IPS-11a (cell line): ENCODE results near the gene IL34.

Experiments used
- H3K4me3 ChIP-seq: one replicate; pipeline ENCODE4 v1.5.1; 2013; ENCODE audit warnings: low read depth, low read length, control low read depth

IL34 gene

DNA sequence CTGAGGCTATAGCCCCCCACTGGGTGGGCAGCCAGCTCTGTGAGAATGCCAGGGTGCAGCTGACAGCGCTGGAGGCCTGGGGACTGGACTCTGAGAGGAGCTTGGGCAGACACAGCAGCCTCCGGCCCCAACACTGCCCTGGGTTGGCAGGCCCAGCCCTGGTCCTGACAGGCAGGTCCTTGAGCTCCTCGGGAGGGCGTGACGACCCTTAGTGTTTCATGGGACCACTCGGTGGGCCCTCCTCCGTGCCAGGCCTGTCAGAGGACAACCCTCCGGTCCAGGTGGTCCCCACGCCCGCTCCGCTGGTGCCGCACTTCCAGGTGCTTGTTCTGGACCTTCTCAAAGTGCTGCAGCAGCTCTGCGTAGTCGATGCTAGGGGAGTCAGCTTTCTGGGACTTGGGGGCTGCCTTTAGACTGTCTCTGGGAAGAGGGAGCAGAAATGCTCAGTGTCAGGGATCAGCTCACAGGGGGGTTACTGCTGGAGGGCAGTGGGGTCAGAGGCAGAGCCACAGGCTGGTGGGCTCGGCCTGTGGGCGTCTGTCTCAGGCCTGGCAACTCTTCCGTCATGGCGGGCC is 41.4 kb downstream of the IL34 start:
- H3K4me3 ChIP-seq: no peak overlapping the region

GRCh38 chr16:70688246-70688742 is 41.9 kb downstream of the IL34 start:
- H3K4me3 ChIP-seq: no peak overlapping the region

GRCh38 chr16:70689035-70689969 is 42.9 kb downstream of the IL34 start:
- H3K4me3 ChIP-seq: no peak overlapping the region

DNA sequence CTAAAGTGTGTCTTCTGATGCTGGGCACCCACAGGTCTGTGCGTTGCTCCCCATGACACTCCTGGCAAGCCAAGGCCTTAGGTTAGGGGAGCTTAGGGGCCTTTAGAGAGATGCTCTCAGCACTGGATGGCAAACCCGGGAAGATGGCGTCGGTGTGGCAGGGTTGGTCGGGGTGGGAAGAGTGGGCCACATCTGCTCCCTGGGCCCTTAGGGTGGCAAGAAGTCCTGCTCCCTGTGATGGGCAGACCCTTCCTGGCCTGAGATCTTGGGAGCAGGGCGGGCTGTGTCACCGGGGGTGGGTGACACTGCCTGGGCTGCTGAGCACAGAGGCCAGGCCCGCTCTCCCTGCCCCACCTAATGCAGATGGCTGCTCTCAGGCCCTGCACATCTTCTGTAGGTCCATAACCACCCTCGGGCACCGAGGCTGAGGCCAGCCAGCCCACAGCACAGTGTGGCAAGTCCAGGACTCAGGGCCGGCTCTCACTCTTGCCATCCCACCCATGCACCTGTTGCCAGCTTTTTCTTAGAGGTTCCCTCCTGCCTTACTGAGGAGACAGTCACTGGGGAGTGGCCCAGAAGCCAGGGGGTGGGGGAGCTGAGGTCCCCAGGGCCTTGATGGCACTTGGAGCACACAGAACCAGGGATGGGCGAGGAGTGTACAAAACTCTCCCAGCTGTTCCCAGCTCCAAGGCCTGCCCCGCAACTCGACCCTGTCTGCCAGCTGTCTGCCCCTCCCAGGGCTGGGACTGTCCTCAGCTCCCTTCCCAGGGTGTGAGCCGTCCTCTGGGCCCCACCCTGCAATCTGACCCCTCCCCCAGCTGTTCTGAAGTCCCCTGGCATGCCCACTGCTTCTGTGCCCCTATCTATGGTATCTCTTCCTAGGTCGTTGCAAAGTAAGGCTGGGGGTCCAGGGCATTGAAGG is 43.9 kb downstream of the IL34 start:
- no peak overlapping the region for H3K4me3 ChIP-seq

- no peak overlapping the region for H3K4me3 ChIP-seq
Observed at GRCh38 chr16:70691223-70692129, 45.1 kb downstream of the IL34 start.

DNA sequence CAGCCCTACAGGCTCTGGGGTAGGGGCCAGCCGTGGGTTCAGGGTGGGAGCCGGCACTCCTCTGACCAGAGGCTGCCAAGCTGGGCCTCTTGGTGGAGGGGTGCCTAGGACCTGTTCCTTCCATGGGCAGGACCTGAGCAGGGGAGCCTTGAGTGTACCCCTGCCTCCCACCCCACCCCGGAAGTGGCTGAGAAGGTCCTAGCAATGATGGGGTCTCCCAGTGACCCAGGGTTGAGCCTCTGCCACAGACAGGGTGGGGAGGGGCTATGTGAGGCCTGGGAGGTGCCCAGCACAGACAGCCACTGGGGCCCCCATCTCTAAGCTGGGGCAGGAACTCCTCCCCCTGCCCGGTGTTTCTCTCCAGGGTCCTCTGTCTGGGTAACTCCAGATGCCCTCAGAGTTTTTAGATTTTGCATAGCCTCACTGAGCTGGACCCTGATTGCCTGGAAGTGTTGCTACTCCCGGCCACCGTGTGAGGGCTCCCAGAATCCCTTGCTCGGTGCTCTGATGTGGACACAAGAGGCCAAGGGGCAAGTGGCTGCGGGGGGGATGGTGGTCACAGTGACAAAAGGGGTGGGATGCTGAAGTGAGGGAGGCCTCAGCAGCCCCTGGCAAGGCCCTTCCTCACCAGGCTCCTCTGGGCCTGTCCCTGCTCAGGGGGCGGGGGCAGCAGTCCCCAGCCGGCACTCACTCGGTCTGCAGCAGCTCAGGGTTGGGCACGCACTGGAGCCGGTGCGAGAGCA is 45.9 kb downstream of the IL34 start:
- H3K4me3 ChIP-seq: no peak overlapping the region

- no peak overlapping the region for H3K4me3 ChIP-seq
Observed at GRCh38 chr16:70692873-70693671, 46.7 kb downstream of the IL34 start.

DNA sequence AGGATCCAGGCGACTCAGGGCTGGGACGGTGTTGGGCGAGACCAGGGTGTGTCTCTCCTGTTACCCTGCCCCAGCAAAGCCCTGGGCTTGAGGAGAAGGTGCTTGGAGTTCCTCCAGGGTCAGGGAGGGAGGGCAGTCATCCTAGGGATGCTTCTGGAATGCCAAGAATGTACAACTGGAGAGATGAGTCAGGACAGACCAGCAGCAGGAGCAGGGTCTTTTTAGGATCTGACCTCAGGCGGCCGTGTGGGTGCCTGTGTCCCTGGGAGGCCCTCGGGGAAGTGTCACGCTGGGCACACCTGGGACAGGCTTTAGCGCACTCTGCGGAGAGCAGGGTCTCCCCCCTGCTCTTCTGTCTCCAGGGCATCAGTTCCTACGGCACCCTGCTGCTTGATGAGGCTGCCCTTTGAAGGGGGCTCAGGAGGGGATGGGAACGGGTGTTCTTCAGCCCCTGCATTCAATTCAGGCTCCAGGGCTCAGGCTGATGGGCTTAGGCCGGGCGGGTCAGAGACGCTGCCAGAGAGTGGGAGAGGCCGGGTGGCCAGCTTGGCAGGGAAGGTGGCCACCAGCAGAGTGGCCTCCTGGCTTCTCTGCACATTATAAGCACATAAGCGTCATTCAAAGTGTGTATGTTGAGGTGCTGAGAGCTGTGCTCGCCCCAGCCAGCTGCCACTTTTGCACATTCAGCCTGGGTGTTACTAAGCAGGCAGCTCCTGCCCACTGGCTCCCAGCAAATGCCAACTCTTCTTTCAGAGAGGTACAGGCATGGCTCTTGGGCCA is 47.9 kb downstream of the IL34 start:
- no peak overlapping the region for H3K4me3 ChIP-seq

DNA sequence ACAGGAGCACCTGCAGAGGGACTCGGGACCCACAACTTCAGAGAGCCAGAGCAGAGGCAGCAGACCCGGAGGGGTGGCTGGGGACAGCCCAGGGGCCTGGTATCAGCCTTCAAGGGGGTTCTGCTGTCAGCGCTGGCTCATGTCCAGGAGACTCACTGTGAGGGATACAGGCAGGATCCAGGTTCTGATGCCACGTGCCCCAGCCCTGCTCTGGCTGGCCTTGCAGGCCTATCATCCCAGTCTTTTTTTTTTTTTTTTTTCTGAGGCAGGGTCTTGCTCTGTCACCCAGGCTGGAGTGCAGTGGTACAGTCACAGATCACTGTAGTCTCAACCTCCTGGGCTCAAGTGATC is 48.5 kb downstream of the IL34 start:
- H3K4me3 ChIP-seq: no peak overlapping the region

GRCh38 chr16:70695331-70696070 is 49.1 kb downstream of the IL34 start:
- H3K4me3 ChIP-seq: no peak overlapping the region

DNA sequence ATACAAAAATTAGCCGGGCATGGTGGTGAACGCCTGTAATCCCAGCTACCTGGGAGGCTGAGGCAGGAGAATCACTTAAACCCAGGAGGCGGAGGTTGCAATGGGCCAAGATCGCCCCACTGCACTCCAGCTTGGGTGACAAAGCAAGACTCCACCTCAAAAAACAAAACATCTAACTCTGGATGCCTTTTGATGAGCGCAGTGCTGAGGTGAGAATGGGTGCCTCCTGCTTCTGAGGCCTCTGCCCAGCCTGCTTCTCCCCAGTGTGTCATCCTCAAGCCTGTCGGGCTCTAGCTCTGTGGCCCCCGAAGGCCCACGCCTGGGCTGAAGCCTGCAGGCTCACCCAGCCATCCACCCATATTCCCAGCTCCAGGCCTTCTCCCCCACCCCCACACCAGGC is 50.0 kb downstream of the IL34 start:
- no peak overlapping the region for H3K4me3 ChIP-seq

DNA sequence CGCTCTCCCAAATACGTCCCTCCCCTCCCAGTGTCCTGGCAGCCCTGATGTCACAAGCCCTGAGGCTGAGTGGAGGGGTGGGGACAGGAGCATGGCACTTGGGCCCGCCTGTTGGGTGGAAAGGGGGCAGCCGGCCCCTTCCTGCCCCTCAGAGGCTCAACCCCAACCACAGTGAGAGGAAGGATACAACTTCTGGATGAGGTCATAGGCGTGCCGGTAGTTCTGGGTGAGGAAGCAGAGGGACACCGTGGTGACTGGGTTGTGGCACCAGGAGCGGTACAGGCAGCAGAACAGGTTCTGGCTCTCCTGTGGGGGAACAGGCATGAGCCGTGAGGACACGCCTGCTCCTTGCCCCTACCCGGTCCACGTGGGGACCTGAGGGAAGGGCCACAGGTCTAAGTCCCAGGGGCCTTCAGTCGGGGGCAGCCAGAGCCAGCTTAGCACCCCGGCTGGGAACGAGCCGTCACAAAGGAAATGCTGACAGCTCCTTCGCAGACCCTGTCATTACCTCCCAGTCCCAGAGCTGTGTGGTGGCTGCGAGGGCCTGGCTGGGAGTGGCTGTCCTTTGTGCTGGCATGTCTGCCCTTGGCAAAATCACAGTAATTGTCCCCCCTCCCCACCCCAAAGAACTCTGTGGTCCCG is 50.7 kb downstream of the IL34 start:
- no peak overlapping the region for H3K4me3 ChIP-seq

- no peak overlapping the region for H3K4me3 ChIP-seq
Observed at GRCh38 chr16:70697594-70698170, 51.3 kb downstream of the IL34 start.

GRCh38 chr16:70698901-70699300 is 52.5 kb downstream of the IL34 start:
- H3K4me3 ChIP-seq: no peak overlapping the region

- H3K4me3 ChIP-seq: no peak overlapping the region
Observed at GRCh38 chr16:70699696-70700095, 53.3 kb downstream of the IL34 start.
